Thymus (tissue), 11 donors: ENCODE data around the gene ZCCHC7. TPM values are rescaled to one million over a fixed set of nuclear protein-coding genes. Genes with fewer than 3 reads are reported as not detected.

Experiments
- DNase-seq, 9 donors: peaks; one replicate each; pipeline ENCODE4 v3.0.0-alpha.2; 2013; ENCODE audit warnings: low spot score in 9 of 9, low read depth in 6 of 9, missing footprints in 1 of 9
- H3K27ac ChIP-seq, 2 donors: one replicate each; pipeline ENCODE4 v1.5.1; 2013; ENCODE audit warnings: control low read depth in 1 of 2, low read depth in 1 of 2, low read length in 1 of 2, mild to moderate bottlenecking in 1 of 2, moderate library complexity in 1 of 2
- H3K27me3 ChIP-seq, 2 donors: one replicate each; pipeline ENCODE4 v1.5.1; 2013; ENCODE audit warnings: low read length in 1 of 2; ENCODE audit not compliant: control insufficient read depth in 2 of 2, insufficient read depth in 1 of 2
- H3K36me3 ChIP-seq, 2 donors: one replicate each; pipeline ENCODE4 v1.5.1; 2013; ENCODE audit warnings: low read length in 1 of 2, mild to moderate bottlenecking in 1 of 2, moderate library complexity in 1 of 2; ENCODE audit not compliant: control insufficient read depth in 2 of 2, insufficient read depth in 2 of 2
- H3K4me1 ChIP-seq, 2 donors: one replicate each; pipeline ENCODE4 v1.5.1; 2013; ENCODE audit warnings: low read length in 2 of 2; ENCODE audit not compliant: control insufficient read depth in 2 of 2, insufficient read depth in 2 of 2
- H3K4me3 ChIP-seq, 2 donors: one replicate each; pipeline ENCODE4 v1.5.1; 2013; ENCODE audit warnings: low read length in 2 of 2, control low read depth in 1 of 2, mild to moderate bottlenecking in 1 of 2
- H3K9me3 ChIP-seq, 2 donors: one replicate each; pipeline ENCODE4 v1.5.1; 2013; ENCODE audit warnings: low read length in 1 of 2, mild to moderate bottlenecking in 1 of 2; ENCODE audit not compliant: control insufficient read depth in 2 of 2, insufficient read depth in 1 of 2
- WGBS: extraction: QIAGEN DNeasy Blood & Tissue Kit; methylation state at CpG from one replicate; pipeline ENCODE4 v1.1.7; 2013; 5-methylcytosine and 5-hydroxymethylcytosine counted together
- polyA plus RNA-seq: library from polyadenylated mRNA; stranded (reverse); fragments of 200-250 nt; gene quantifications from one replicate; pipeline ENCODE4 v1.2.3, GENCODE V29; 2013
- total RNA-seq: library from RNA; stranded (reverse); fragments of 120-200 nt; gene quantifications from one replicate; pipeline ENCODE4 v1.2.4, GENCODE V29; 2013
- donor health status: healthy.

The ZCCHC7 gene
- total and polyA plus RNA-seq, 2 donors, result 21.8 to 22.6 TPM

- H3K27ac ChIP-seq, result no peak overlapping the region
- H3K27me3 ChIP-seq, result no peaks in the 10 kb centered on the region
- H3K4me1 ChIP-seq, result peaks cover 0 to 3% of the 10 kb centered on the region in 2 donors
- peaks cover 0 to 3% of the 10 kb centered on the region in 2 donors for H3K36me3 ChIP-seq
- DNase-seq, result peak in 6 of 9 donors; percentile 21 to 63 (median 22)
- 89% methylated on average over 3 of the region's 3 CpGs for WGBS
- H3K9me3 ChIP-seq, result no peaks in the 10 kb centered on the region
- no peak overlapping the region for H3K4me3 ChIP-seq
Observed at GRCh38 chr9:37309136-37309535, 188.8 kb downstream of the ZCCHC7 start.

DNA sequence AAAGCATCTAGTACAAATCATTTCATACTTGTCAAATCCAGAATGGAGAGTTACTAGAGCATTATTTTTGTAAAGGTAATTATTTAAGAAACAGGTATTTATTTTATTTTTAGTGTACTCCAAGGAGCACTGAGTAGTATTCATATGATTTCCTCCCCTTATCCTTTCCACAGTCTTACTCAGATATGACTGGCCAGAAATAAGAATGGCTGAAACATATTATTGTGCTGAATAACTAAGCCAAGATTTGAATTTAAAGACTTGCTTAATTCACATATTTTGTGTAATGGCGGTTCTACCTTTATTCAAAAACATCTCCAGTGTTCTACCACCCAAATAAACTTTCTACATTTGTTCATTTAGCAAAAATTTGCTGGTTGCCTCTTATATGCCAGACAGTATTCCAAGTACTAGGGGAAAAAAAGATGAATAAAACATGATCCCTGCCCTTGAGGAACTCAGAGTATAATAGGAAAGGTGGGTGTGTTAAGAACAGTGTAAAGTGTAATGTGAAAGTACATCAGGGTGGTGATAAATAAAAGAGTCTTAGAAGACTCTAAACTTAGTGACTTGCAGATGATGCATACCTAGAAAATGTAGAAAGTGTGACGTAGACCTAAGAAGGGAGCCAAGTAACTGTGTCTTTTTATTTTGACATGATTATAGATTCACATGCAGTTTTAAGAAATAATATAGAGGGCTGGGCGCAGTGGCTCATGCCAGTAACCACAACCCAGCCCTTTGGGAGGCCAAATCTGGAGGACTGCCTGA is 191.7 kb downstream of the ZCCHC7 start:
- no peak for DNase-seq
- H3K27ac ChIP-seq, result no peak overlapping the region

DNA sequence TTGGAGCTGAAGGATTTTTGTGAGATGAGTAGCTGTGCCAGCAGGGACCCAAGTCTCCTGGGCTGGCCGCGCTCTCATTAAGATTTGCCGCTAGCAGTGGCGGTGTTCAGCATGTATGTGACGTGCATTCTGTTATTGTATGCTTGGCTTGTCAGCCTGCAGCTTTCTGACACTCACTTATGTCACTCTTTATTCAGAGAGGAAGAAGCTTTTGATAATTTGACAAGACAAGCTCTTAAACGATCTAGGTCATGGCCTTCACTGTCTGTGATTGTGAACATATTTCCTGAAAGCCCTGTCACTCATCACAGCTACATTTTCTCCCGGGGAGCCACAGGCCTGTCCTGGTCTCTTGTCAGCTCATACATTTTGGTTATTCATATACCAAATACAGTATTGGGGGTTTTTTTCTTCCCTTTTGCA is 203.9 kb downstream of the ZCCHC7 start:
- peak in 2 of 9 donors; percentile 21 to 42 for DNase-seq
- Histone ChIP-seq H3K27ac (peak overlapping the region in 1 of 2 donors; percentile 9), H3K36me3 (no peaks in the 10 kb centered on the region), H3K4me3 (no peak overlapping the region), H3K9me3 (no peaks in the 10 kb centered on the region), H3K4me1 (peaks cover 0 to 8% of the 10 kb centered on the region in 2 donors), H3K27me3 (no peaks in the 10 kb centered on the region)
- 79% methylated on average over 7 of the region's 7 CpGs for WGBS

More for the DNA sequence above, 191.7 kb downstream of the ZCCHC7 start:
- 97% methylated on average over 3 of the region's 3 CpGs for WGBS
- Histone ChIP-seq H3K9me3 (no peaks in the 10 kb centered on the region), H3K27me3 (no peaks in the 10 kb centered on the region), H3K4me1 (peaks cover 0 to 3% of the 10 kb centered on the region in 2 donors), H3K4me3 (no peak overlapping the region), H3K36me3 (peaks cover 0 to 3% of the 10 kb centered on the region in 2 donors)

- Histone ChIP-seq H3K9me3 (no peaks in the 10 kb centered on the region), H3K36me3 (no peaks in the 10 kb centered on the region), H3K27ac (no peak overlapping the region), H3K4me3 (no peak overlapping the region), H3K4me1 (peaks cover 0 to 8% of the 10 kb centered on the region in 2 donors), H3K27me3 (no peaks in the 10 kb centered on the region)
- DNase-seq, result no peak
- WGBS, result 63% methylated on average over 5 of the region's 5 CpGs
Observed at GRCh38 chr9:37324691-37325490, 204.5 kb downstream of the ZCCHC7 start.

GRCh38 chr9:37325778-37326177 is 205.4 kb downstream of the ZCCHC7 start:
- no peak for DNase-seq
- Histone ChIP-seq H3K4me1 (peaks cover 0 to 8% of the 10 kb centered on the region in 2 donors), H3K27ac (no peak overlapping the region)

GRCh38 chr9:37327553-37327952 is 207.2 kb downstream of the ZCCHC7 start:
- Histone ChIP-seq H3K4me1 (peaks cover 0 to 8% of the 10 kb centered on the region in 2 donors), H3K27ac (no peak overlapping the region), H3K9me3 (no peaks in the 10 kb centered on the region), H3K36me3 (no peaks in the 10 kb centered on the region), H3K4me3 (no peak overlapping the region), H3K27me3 (no peaks in the 10 kb centered on the region)
- DNase-seq, result no peak
- WGBS, result 96% methylated on average over 4 of the region's 4 CpGs

More at GRCh38 chr9:37325778-37326177, 205.4 kb downstream of the ZCCHC7 start:
- no peak overlapping the region for H3K4me3 ChIP-seq
- 94% methylated on average over 2 of the region's 2 CpGs for WGBS
- no peaks in the 10 kb centered on the region for H3K36me3 ChIP-seq
- H3K9me3 ChIP-seq, result no peaks in the 10 kb centered on the region
- no peaks in the 10 kb centered on the region for H3K27me3 ChIP-seq

DNA sequence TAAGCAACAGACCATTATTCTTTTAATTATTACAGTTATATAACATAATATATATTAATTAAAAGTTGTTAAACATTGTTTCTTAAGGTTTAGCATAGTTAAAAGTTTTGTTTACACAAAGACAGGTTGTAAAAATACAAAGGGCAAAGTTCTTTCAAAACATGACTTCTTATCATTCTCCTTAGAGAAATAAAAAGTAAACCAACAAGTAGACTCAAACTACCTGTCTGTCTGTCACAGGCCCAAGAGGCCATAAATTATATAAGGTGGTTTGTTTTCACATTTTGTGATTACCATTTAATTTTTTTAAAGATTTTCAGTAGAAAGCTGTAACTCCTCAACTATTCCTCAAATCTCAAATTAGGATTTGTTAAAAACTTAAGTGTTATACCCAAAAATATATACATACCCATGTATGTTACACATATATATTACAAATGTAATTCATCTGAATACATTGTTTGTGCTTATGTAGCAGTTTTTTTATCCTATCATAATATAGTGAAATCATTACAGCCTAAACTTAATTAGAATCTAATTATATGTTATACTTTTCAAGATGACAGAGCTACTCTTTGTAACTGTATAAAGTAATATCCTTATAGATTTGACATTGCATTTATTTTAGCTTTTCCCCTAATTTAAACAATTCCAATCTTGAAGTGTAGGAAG is 208.3 kb downstream of the ZCCHC7 start:
- DNase-seq, result no peak
- Histone ChIP-seq H3K36me3 (no peaks in the 10 kb centered on the region), H3K9me3 (no peaks in the 10 kb centered on the region), H3K4me1 (peaks cover 0 to 8% of the 10 kb centered on the region in 2 donors), H3K4me3 (no peak overlapping the region), H3K27ac (no peak overlapping the region), H3K27me3 (no peaks in the 10 kb centered on the region)

DNA sequence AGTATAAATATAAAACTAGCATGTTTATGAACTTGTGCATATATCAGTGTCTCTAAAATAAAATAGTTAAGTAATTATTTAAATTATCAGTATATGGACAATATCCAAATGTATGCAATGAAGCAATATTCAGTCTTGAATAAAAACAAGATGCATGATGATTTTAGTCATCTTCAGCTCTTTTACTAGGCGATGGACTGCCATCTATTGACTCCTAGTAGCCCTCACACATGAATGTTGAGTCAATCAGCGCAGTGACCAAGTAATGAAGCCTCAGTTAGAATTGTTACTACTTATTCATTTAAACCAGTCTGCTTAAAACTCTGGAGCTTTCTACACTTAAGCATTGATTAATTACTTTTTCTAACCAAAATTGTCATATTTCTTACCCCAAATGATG is 209.2 kb downstream of the ZCCHC7 start:
- Histone ChIP-seq H3K4me1 (peaks cover 0 to 1% of the 10 kb centered on the region in 2 donors), H3K27ac (no peak overlapping the region), H3K27me3 (no peaks in the 10 kb centered on the region), H3K4me3 (no peak overlapping the region), H3K36me3 (no peaks in the 10 kb centered on the region), H3K9me3 (no peaks in the 10 kb centered on the region)
- peak in 1 of 9 donors; percentile 16 for DNase-seq
- 99% methylated on average over 2 of the region's 2 CpGs for WGBS
